Peyer's patch (tissue), 4 donors: Measurements from ENCODE around the gene NAA80.

Experiments used
- CTCF ChIP-seq, 6 experiments: fragments of 450-650 bp in 4 of 6; fragments of 200-600 bp in 2 of 6; sonication (generic) in 1 of 6; IDR thresholded peaks; one replicate each; pipeline ENCODE4 v1.5.1; 2017 to 2019; ENCODE audit warnings: antibody characterized with exemption in 6 of 6, mild to moderate bottlenecking in 3 of 6, moderate library complexity in 1 of 6
- POLR2A ChIP-seq, 2 donors: fragments of 450-650 bp; IDR thresholded peaks; one replicate each; pipeline ENCODE4 v1.5.1; 2017; ENCODE audit warnings: antibody characterized with exemption in 2 of 2, mild to moderate bottlenecking in 2 of 2, moderate library complexity in 2 of 2

DNA sequence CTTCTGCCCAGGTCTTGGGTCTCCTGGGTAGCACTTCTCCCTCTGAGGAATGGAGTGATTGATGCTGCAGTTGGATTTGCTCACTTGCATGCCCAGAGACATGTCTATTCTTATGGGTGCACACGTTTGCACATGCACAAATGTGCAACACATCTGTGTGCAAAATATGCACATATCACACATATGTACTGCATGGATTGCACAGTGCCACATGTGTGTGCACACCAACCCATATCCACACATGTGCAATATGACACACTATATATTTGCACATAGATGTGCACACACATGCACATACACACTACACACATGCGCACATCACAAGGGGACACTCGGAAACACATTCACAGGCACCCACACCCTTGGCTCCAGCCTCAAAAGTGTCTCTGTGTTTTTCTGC is 30.9 kb downstream of the NAA80 start:
- TF ChIP-seq CTCF (IDR thresholded peaks at IDR 0.05) (no peak), POLR2A (IDR thresholded peaks at IDR 0.05) (no peak)
